H1 (cell line): Measurements from ENCODE around the gene STX16. TPM values are rescaled to one million over a fixed set of nuclear protein-coding genes. Genes with fewer than 3 reads are reported as not detected.

ENCODE experiments used
- EGR1 ChIP-seq: IDR thresholded peaks from 2 replicates; pipeline ENCODE4 v1.6.1; 2011; ENCODE audit warnings: low read depth, low read length, borderline replicate concordance
- KDM1A ChIP-seq: fragments of 200-600, 300-600 bp; sonication (generic); IDR thresholded peaks from 2 replicates; pipeline ENCODE4 v1.7.1; 2016; ENCODE audit warnings: mild to moderate bottlenecking, low read length, borderline replicate concordance
- SP1 ChIP-seq: IDR thresholded peaks from 2 replicates; pipeline ENCODE4 v1.6.1; 2011; ENCODE audit warnings: low read depth, low read length
- TAF7 ChIP-seq: optimal IDR thresholded peaks from 2 replicates; pipeline ENCODE3; 2011; ENCODE audit warnings: low read depth, mild to moderate bottlenecking, inconsistent platforms, low read length, moderate library complexity, borderline replicate concordance
- TCF12 ChIP-seq: IDR thresholded peaks from 2 replicates; pipeline ENCODE4 v1.6.1; 2011; ENCODE audit warnings: low read depth, mild to moderate bottlenecking, low read length
- polyA plus RNA-seq, 7 experiments: library from polyadenylated mRNA; depleted of rRNA in 3 of 7; stranded (reverse) in 5 of 7; unstranded in 2 of 7; fragments of >200 nt in 5 of 7; fragments of 200-250 nt in 2 of 7; gene quantifications; 1 replicate in 5 of 7; 2 replicates in 1 of 7; 4 replicates in 1 of 7; pipeline versions ENCODE4 v1.2.1 to v1.2.3, GENCODE V29; 2011 to 2013; ENCODE audit warnings: missing spikeins in 2 of 7, mixed read lengths in 2 of 7
- total RNA-seq: library from RNA; stranded (reverse); fragmentation: NEBNext Ultra II Directional; extraction: Animal tissue kit (Norgen Biotek cat#: 25700); gene quantifications from 2 replicates; pipeline ENCODE4 v1.2.1, GENCODE V29; 2021
- TF ChIP-seq, protein P1 (sequence below), 3 experiments: IDR thresholded peaks; 1 replicate in 2 of 3; 2 replicates in 1 of 3; pipeline versions ENCODE4 v1.5.1 to v1.6.1; 2011; ENCODE audit warnings: low read length in 3 of 3, mild to moderate bottlenecking in 3 of 3, inconsistent platforms in 2 of 3, low read depth in 1 of 3, moderate library complexity in 1 of 3; ENCODE audit not compliant: insufficient read depth in 1 of 3; ENCODE audit errors: control extremely low read depth in 1 of 3

STX16 gene
- total and polyA plus RNA-seq, 2 of the 8 experiments (the other 6 are each of a cell fraction or from before 2014, with no cell fraction given) = 45.2 to 61.6 TPM

- no peak for TF ChIP-seq TCF12
- TF ChIP-seq SP1 = no peak
- TF ChIP-seq TAF7 = no peak
- no peak for TF ChIP-seq EGR1
- TF ChIP-seq, protein P1, sequence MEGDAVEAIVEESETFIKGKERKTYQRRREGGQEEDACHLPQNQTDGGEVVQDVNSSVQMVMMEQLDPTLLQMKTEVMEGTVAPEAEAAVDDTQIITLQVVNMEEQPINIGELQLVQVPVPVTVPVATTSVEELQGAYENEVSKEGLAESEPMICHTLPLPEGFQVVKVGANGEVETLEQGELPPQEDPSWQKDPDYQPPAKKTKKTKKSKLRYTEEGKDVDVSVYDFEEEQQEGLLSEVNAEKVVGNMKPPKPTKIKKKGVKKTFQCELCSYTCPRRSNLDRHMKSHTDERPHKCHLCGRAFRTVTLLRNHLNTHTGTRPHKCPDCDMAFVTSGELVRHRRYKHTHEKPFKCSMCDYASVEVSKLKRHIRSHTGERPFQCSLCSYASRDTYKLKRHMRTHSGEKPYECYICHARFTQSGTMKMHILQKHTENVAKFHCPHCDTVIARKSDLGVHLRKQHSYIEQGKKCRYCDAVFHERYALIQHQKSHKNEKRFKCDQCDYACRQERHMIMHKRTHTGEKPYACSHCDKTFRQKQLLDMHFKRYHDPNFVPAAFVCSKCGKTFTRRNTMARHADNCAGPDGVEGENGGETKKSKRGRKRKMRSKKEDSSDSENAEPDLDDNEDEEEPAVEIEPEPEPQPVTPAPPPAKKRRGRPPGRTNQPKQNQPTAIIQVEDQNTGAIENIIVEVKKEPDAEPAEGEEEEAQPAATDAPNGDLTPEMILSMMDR (IDR thresholded peaks at IDR 0.05; ENCODE audit: control extremely low read depth in 1 of 3, insufficient read depth in 1 of 3, low read depth in 1 of 3, low read length in 3 of 3) = no peak
- no peak for TF ChIP-seq KDM1A
These were observed 72.0 kb downstream of the STX16 start (continued) for GRCh38 chr20:58722877-58723627.
